SK-N-MC (cell line): ENCODE measurements around the gene ZBTB8B.
"Not testable (repeated sequence)": the region's sequence is repeated elsewhere in the genome, so short reads cannot be mapped to it uniquely, and the experiment has no call there.

Experiments
- DNase-seq: peaks from one replicate; pipeline ENCODE4 v3.0.0-alpha.2; 2011; ENCODE audit warnings: low read depth, low spot score
- H3K27ac ChIP-seq: fragments of 200-600 bp; sonication (generic); 2 replicates; pipeline ENCODE4 v1.5.1; 2016; ENCODE audit warnings: mixed run types
- H3K36me3 ChIP-seq: fragments of 200-600 bp; sonication (generic); 2 replicates; pipeline ENCODE4 v1.6.1; 2017; ENCODE audit warnings: antibody characterized with exemption, low read length, mixed read lengths; ENCODE audit not compliant: insufficient read depth
- H3K4me3 ChIP-seq: fragments of 200-600 bp; sonication (generic); 2 replicates; pipeline ENCODE4 v1.5.1; 2016
- H3K9ac ChIP-seq: fragments of 200-600 bp; sonication (generic); 2 replicates; pipeline ENCODE4 v1.8.0; 2017; ENCODE audit warnings: mixed run types, mixed read lengths; ENCODE audit not compliant: insufficient read length
- H3K9me3 ChIP-seq: fragments of 200-600 bp; sonication (generic); 2 replicates; pipeline ENCODE4 v1.6.1; 2017; ENCODE audit warnings: low read depth, mild to moderate bottlenecking, antibody characterized with exemption, low read length, moderate library complexity, mixed read lengths
- EZH2 ChIP-seq: fragments of 200-600 bp; sonication (generic); IDR thresholded peaks from one replicate; pipeline ENCODE4 v1.6.1; 2017; ENCODE audit warnings: antibody characterized with exemption
- FOXP2 ChIP-seq: optimal IDR thresholded peaks from 2 replicates; pipeline ENCODE3; 2011; ENCODE audit warnings: mild to moderate bottlenecking, moderate library complexity; ENCODE audit not compliant: insufficient read depth; ENCODE audit errors: extremely low read length, control extremely low read depth
- POLR2AphosphoS5 ChIP-seq: IDR thresholded peaks from 2 replicates; pipeline ENCODE4 v1.6.1; 2012; ENCODE audit warnings: mild to moderate bottlenecking, low read depth, low read length, borderline replicate concordance

The ZBTB8B gene

DNA sequence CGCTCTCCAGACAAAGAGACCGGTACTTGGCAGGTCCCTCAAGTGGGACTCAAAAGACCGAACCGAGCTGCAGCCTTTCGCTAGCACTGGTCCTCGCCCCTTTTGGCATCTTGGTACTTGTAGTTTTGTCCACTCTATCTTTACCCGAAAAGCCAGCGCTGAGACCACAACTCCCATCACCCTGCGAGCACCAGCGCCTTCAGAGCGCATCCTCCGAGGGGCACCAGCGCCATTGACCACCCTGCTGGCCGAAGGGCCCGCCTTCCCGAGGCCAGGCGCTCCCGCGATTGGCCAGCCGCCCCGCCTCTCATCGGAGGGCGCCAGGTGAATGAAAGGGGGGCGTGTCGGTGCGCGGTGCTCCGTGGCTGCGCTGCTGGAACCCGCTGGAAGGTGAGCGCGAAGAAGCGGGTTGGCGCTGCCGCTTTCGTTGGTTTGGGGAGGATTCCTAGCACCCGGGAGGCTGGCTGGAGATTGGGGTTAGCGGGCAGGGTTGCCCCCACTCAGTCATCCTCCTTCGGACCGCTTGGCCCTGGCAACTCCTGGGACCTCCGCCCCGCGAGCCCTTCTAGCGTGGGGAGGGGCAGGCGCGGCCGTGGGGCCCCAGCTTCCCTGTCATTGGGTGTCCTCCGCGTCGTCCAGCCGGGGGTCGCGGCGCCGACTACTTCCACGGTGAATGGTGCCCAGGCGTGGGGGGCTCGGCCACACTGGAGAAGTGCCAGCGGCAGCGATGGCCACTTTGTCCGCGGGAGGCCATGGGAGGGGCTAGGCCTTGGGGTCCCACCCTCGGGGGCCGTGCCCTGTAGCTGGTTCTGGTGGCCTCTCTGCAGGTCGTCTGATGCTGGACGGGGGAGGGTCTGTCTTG is at the start of gene ZBTB8B:
Gene ZBTB8B, plus strand, starts transcription at position 357 of the 862 bp plus-strand sequence. CDS start 5,553 bp downstream, outside the sequence.
- no peaks in the 10 kb centered on the region for H3K36me3 ChIP-seq
- no peak within 1 kb of the TSS for H3K9ac ChIP-seq
- DNase-seq = no peak
- TF ChIP-seq FOXP2 (no peak), POLR2AphosphoS5 (no peak), EZH2 (no peak)
- no peaks in the 10 kb centered on the region for H3K9me3 ChIP-seq
- H3K4me3 ChIP-seq = peak within 1 kb of the TSS; percentile 62
- H3K27ac ChIP-seq = no peak within 1 kb of the TSS

DNA sequence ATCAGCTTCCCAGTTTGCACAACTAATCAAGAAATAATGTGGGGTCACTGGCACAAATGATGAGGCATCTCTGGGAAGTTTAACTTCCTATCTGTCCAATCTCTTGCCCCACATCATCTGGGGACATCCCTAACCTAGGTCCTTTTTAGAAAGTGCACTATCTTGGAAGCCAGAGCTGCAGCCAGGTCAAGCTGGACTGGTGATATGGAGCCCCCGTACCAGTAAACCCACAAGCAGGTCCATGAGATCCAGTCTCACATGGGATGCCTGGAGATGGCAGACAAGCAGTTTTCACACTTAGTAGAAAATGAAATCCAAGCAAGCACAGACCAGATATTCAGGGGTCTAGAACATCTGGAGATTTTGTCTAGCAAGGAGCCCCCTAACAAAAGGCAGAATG is 43.1 kb upstream of the ZBTB8B start:
- no peak for DNase-seq
- Histone ChIP-seq H3K27ac (no peak overlapping the region), H3K9ac (no peak overlapping the region), H3K36me3 (no peaks in the 10 kb centered on the region), H3K9me3 (no peaks in the 10 kb centered on the region), H3K4me3 (no peak overlapping the region)
- TF ChIP-seq POLR2AphosphoS5 = no peak
- TF ChIP-seq FOXP2 = no peak
- TF ChIP-seq EZH2 = no peak

GRCh38 chr1:32426489-32427255 is 38.2 kb upstream of the ZBTB8B start:
- Histone ChIP-seq H3K27ac (no peak overlapping the region), H3K9me3 (no peaks in the 10 kb centered on the region), H3K4me3 (no peak overlapping the region), H3K9ac (no peak overlapping the region), H3K36me3 (no peaks in the 10 kb centered on the region)
- TF ChIP-seq POLR2AphosphoS5 = no peak
- TF ChIP-seq FOXP2 = no peak
- TF ChIP-seq EZH2 = no peak
- no peak for DNase-seq

DNA sequence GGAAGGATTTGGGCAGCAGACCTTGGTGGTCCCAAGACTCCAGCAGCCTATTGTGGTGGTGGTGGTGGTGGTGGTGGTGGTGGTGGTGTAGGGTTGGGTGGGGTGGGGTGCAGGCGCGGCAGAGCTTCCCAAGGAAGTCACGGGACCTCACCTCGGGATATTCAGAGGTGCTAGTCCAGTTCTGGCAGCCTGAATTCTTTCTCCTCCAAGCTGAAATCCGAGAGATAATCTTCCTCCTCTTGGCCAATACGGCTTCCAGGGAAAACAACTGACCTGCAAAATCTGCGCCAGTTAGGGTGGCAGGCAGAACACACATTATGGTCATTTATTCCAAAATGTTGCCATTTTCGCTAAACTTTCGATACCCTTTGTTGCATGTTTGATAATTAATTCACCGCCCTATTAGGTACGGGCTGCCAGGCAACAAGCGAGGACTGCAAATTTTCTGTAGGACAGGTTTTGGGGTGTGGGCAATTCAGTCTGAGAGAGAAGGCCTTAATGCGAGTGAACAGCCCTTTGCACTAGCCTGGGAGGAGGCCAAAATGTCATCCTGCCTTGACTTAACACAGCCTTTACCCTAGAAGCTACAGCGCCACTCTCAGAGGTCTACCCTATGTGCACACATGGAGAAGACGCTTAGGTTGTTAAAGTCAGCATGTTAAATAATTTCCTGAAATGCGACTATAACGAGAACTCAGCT is 37.5 kb upstream of the ZBTB8B start:
- H3K27ac ChIP-seq = no peak overlapping the region
- H3K4me3 ChIP-seq = no peak overlapping the region
- TF ChIP-seq FOXP2 (no peak), EZH2 (no peak), POLR2AphosphoS5 (no peak)
- no peak overlapping the region for H3K9ac ChIP-seq
- no peak for DNase-seq
- no peaks in the 10 kb centered on the region for H3K9me3 ChIP-seq
- no peaks in the 10 kb centered on the region for H3K36me3 ChIP-seq

DNA sequence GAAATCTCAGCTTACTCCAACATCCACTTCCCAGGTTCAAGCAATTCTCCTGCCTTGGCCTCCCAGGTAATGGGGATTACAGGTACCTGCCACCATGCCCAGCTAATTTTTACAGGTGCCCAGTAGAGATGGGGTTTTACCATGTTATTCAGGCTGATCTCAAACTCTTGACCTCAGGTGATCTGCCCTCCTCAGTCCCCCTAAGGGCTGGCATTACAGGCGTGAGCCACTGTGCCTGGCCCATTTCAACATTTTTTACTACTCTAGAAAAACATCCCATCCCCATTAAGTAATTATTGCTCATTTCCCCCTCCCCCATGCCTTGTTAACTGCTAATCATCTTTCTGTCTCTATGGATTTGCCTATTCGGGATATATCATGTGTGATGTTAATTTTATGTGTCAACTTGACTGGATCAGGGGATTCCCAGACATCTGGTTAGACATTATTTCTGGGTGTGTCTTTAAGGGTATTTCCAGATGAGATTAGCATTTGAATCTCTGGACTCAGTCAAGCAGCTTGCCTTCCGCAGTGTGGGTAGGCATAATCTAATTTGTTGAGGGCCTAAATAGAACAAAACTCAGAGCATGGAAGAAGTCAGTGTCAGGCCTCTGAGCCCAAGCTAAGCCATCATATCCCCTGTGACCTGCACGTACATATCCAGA is 33.0 kb upstream of the ZBTB8B start:
- DNase-seq = no peak
- TF ChIP-seq EZH2 (no peak), FOXP2 (no peak), POLR2AphosphoS5 (no peak)
- Histone ChIP-seq H3K4me3 (no peak overlapping the region), H3K36me3 (no peaks in the 10 kb centered on the region), H3K9me3 (no peaks in the 10 kb centered on the region), H3K9ac (no peak overlapping the region), H3K27ac (no peak overlapping the region)

GRCh38 chr1:32438136-32438535 is 26.7 kb upstream of the ZBTB8B start:
- Histone ChIP-seq H3K27ac (no peak overlapping the region), H3K9ac (no peak overlapping the region), H3K36me3 (no peaks in the 10 kb centered on the region), H3K4me3 (no peak overlapping the region), H3K9me3 (no peaks in the 10 kb centered on the region)
- no peak for TF ChIP-seq POLR2AphosphoS5
- no peak for TF ChIP-seq FOXP2
- TF ChIP-seq EZH2 = no peak
- DNase-seq = no peak

GRCh38 chr1:32438777-32439176 is 26.1 kb upstream of the ZBTB8B start:
- not testable (repeated sequence) for H3K27ac ChIP-seq

GRCh38 chr1:32441467-32441866 is 23.4 kb upstream of the ZBTB8B start:
- H3K9ac ChIP-seq, DNase-seq, H3K9me3 ChIP-seq, H3K4me3 ChIP-seq, H3K36me3 ChIP-seq, H3K27ac ChIP-seq: not testable (repeated sequence)

More at GRCh38 chr1:32438777-32439176, 26.1 kb upstream of the ZBTB8B start:
- not testable (repeated sequence) for H3K9ac ChIP-seq, H3K4me3 ChIP-seq, DNase-seq, H3K9me3 ChIP-seq, H3K36me3 ChIP-seq
